Transverse colon (tissue), 4 donors: ENCODE data around the gene CTSO. TPM values are rescaled to one million over a fixed set of nuclear protein-coding genes. Genes with fewer than 3 reads are reported as not detected.

Experiments used
- DNase-seq: peaks from one replicate; pipeline ENCODE4 v3.0.0-alpha.2; 2019
- H3K27ac ChIP-seq, 4 donors: fragments of 200-600 bp; sonication (generic); 2 replicates each; pipeline ENCODE4 v1.5.1; 2016 to 2018; ENCODE audit warnings: inconsistent platforms in 4 of 4
- H3K27me3 ChIP-seq: fragments of 200-600 bp; sonication (generic); 2 replicates; pipeline ENCODE4 v1.5.1; 2017; ENCODE audit warnings: inconsistent platforms
- H3K36me3 ChIP-seq, 4 donors: fragments of 200-600 bp; sonication (generic); 2 replicates each; pipeline ENCODE4 v1.5.1; 2017 to 2019; ENCODE audit warnings: inconsistent platforms in 4 of 4
- H3K4me1 ChIP-seq, 4 donors: fragments of 200-600 bp; sonication (generic); 2 replicates each; pipeline ENCODE4 v1.5.1; 2017 to 2020; ENCODE audit warnings: inconsistent platforms in 4 of 4
- H3K4me3 ChIP-seq, 4 donors: fragments of 200-600 bp; sonication (generic); 1 replicate in 1 of 4; 2 replicates in 3 of 4; pipeline versions ENCODE4 v1.5.1 to v1.6.1; 2017 to 2019; ENCODE audit warnings: inconsistent platforms in 4 of 4
- H3K9me3 ChIP-seq, 2 donors: fragments of 200-600 bp; sonication (generic); 2 replicates each; pipeline ENCODE4 v1.5.1; 2017 to 2019; ENCODE audit warnings: inconsistent platforms in 2 of 2
- EP300 ChIP-seq: sonication (generic); formaldehyde crosslinking; IDR thresholded peaks from one replicate; pipeline ENCODE4 v1.6.1; 2017; ENCODE audit warnings: antibody characterized with exemption, low read depth
- POLR2A ChIP-seq: fragments of 450-650 bp; IDR thresholded peaks from one replicate; pipeline ENCODE4 v1.6.1; 2016; ENCODE audit warnings: antibody characterized with exemption, mild to moderate bottlenecking, moderate library complexity
- POLR2AphosphoS5 ChIP-seq, 3 donors: sonication (generic); formaldehyde crosslinking; IDR thresholded peaks; one replicate each; pipeline ENCODE4 v1.6.1; 2016; ENCODE audit warnings: antibody characterized with exemption in 3 of 3
- WGBS, 2 donors: methylation state at CpG; one replicate each; pipeline ENCODE4 v1.1.5; 2018; ENCODE audit warnings: low coverage in 1 of 2; 5-methylcytosine and 5-hydroxymethylcytosine counted together
- in situ Hi-C, 4 donors: fragments of 200-750 bp; cut with MboI; loops; one replicate each; pipeline versions ENCODE4 v1.15.0 to v1.15.1; 2017; ENCODE audit warnings: low sequenced_read_pairs in 3 of 4, low pct_ligation_motif_present in 1 of 4, low pct_unique_long_range_greater_than_20kb in 1 of 4
- intact Hi-C: fragments of 100-400 bp; cut with DNase I; formaldehyde crosslinking; loops from one replicate; pipeline ENCODE4 v1.15.1; 2023; ENCODE audit warnings: low total_unique reads
- total RNA-seq, 4 donors: library from RNA; depleted of rRNA; stranded (reverse); fragments of >200 nt; gene quantifications; one replicate each; pipeline ENCODE4 v1.1.0, GENCODE V29; 2016
- TF ChIP-seq, protein P1 (sequence below), 5 experiments: fragments of 200-600 bp in 3 of 5; fragments of 450-650 bp in 2 of 5; sonication (generic) in 3 of 5; IDR thresholded peaks; 1 replicate in 2 of 5; 2 replicates in 3 of 5; pipeline ENCODE4 v1.5.1; 2016 to 2017; ENCODE audit warnings: antibody characterized with exemption in 5 of 5, inconsistent platforms in 3 of 5, mild to moderate bottlenecking in 2 of 5, moderate library complexity in 1 of 5

CTSO gene
- total RNA-seq, 4 donors from 2014 or later = 8.2 to 18.7 (median 12.5) TPM; not detected in 1

DNA sequence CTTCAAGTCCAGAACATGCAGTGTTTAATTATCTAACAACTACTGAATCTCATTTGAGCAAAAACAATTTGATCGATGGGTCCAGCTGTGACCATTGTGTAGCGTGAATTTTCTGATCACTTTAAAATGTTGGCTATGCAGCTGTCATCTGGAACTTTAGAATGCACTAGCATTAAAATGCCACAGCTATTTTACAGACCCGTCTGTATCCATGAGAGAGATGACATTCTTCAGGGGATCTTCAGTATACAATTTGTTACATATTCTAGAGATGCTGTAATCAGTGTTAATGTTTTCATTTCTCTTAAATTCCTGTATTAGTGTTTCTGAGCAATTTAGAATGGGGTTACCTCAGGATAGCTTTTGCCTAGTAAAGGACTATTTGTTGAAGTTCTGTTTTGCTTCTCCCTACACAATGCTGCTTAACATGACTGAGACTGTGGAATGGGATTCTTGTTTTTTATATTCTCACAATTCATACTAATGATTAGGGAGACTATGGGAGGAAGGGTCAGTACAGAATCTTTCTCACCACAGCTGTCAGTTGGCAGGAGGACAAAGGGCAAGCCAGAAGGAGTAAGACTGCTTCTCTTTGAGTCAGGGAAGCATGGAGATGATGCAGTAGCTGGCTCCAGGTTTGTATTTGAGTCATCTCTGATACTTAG is 13.2 kb upstream of the CTSO start:
- Histone ChIP-seq H3K4me3 (no peak overlapping the region), H3K27me3 (no peaks in the 10 kb centered on the region), H3K27ac (no peak overlapping the region), H3K4me1 (no peaks in the 10 kb centered on the region), H3K9me3 (no peaks in the 10 kb centered on the region), H3K36me3 (no peaks in the 10 kb centered on the region)
- intact Hi-C loops = no loop called here
- TF ChIP-seq POLR2AphosphoS5 (IDR thresholded peaks at IDR 0.05) (no peak), POLR2A (no peak), EP300 (no peak)
- TF ChIP-seq, protein P1, sequence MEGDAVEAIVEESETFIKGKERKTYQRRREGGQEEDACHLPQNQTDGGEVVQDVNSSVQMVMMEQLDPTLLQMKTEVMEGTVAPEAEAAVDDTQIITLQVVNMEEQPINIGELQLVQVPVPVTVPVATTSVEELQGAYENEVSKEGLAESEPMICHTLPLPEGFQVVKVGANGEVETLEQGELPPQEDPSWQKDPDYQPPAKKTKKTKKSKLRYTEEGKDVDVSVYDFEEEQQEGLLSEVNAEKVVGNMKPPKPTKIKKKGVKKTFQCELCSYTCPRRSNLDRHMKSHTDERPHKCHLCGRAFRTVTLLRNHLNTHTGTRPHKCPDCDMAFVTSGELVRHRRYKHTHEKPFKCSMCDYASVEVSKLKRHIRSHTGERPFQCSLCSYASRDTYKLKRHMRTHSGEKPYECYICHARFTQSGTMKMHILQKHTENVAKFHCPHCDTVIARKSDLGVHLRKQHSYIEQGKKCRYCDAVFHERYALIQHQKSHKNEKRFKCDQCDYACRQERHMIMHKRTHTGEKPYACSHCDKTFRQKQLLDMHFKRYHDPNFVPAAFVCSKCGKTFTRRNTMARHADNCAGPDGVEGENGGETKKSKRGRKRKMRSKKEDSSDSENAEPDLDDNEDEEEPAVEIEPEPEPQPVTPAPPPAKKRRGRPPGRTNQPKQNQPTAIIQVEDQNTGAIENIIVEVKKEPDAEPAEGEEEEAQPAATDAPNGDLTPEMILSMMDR (IDR thresholded peaks at IDR 0.05) = no peak
- 74 to 87% methylated on average over 3 of the region's 3 CpGs for WGBS, 2 donors
- in situ Hi-C loops = loop anchor here in 1 of 4 donors (25.0 kb wide), 1 partner anchor 995 kb away; the partner anchor contains the start of gene PDGFC
- no peak for DNase-seq

- intact Hi-C loops (no loop called here), in situ Hi-C loops (loop anchor here in 1 of 4 donors (25.0 kb wide), 1 partner anchor 996 kb away; the partner anchor contains the start of gene PDGFC)
- no peak for DNase-seq
- H3K4me3 ChIP-seq = no peak overlapping the region
- TF ChIP-seq EP300 = no peak
- TF ChIP-seq POLR2AphosphoS5 (IDR thresholded peaks at IDR 0.05) = no peak
- TF ChIP-seq POLR2A = no peak
- TF ChIP-seq, protein P1 (IDR thresholded peaks at IDR 0.05) = no peak
- no peaks in the 10 kb centered on the region for H3K36me3 ChIP-seq
- H3K9me3 ChIP-seq = no peaks in the 10 kb centered on the region
- no peaks in the 10 kb centered on the region for H3K27me3 ChIP-seq
- H3K4me1 ChIP-seq = no peaks in the 10 kb centered on the region
- 70% methylated on average over 2 of the region's 2 CpGs; no CpG with 5 or more reads in 1 of the 2 donors for WGBS, 2 donors
- H3K27ac ChIP-seq = no peak overlapping the region
These were observed 12.5 kb upstream of the CTSO start for GRCh38 chr4:155966171-155966570.

DNA sequence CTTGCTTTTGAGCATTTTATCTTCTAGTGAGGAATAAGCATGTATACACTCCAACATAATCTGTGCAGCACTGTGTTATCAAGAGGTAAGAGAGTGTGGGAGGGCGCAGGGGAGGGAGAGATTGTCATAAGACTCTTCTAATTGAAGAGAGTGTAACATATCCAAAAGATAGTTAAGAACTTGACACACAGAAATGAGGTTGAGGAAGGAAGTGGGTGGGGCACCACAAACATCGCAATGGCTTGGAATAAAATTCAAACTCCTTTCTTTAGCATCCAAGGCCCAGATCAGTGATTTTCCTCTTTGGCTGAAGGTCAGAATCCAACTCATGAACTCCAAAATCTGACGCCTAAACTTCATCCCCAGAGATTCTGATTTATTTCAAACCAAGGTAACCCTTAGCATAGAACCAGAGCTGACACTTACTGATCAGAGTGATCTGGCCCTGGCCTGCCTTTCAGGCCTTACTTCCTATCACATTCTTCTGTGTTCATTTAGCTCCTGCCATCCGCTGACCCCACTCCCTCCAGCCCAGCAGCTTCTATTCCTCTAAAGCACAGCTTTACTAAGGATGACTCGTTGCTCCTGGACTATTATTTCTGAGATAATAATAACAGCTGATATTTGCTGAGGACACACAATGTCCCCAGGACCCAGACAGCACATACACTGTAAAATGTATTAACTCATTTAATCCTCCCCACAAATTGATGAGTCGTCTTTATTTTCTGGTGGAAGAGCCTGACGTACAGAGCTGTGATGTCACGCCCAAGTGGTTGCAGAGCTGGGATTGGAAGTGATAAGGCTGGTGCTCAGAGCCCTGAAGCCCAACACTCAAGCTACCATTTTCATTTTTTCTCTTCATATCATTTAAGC is 10.6 kb upstream of the CTSO start:
- DNase-seq = no peak
- 77 to 80% methylated on average over 7 to 8 of the region's 8 CpGs for WGBS, 2 donors
- Histone ChIP-seq H3K4me3 (no peak overlapping the region), H3K36me3 (no peaks in the 10 kb centered on the region), H3K4me1 (peaks cover 0 to 4% (median 0%) of the 10 kb centered on the region in 4 donors), H3K27me3 (no peaks in the 10 kb centered on the region), H3K27ac (no peak overlapping the region), H3K9me3 (no peaks in the 10 kb centered on the region)
- in situ Hi-C loops (loop anchor here in 1 of 4 donors (25.0 kb wide), 1 partner anchor 998 kb away; the partner anchor contains the start of gene PDGFC), intact Hi-C loops (no loop called here)
- TF ChIP-seq EP300 = no peak
- no peak for TF ChIP-seq POLR2AphosphoS5 (IDR thresholded peaks at IDR 0.05)
- TF ChIP-seq, protein P1 (IDR thresholded peaks at IDR 0.05) = no peak
- no peak for TF ChIP-seq POLR2A

DNA sequence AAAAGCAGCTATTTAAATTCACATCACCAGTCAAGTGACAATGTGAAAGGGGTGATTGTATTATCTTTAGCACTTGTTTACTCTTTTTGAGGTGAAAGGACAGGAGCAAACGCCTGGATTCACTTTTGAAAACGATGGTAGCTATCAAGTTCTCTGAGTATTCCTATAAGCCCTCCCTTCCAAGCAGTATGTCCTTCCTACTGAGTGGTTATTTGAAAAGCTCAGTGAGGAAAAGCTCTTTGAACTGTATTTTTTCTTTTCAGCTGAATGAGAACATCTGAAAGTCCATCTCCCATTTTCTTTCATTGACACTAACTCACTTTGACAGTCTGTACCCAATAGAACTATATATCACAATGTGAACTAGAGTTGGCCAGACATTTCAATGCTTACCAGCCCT is 9.1 kb upstream of the CTSO start:
- Histone ChIP-seq H3K9me3 (no peaks in the 10 kb centered on the region), H3K27me3 (no peaks in the 10 kb centered on the region), H3K36me3 (no peaks in the 10 kb centered on the region), H3K27ac (no peak overlapping the region), H3K4me3 (no peak overlapping the region), H3K4me1 (peaks cover 0 to 4% (median 0%) of the 10 kb centered on the region in 4 donors)
- DNase-seq = no peak
- TF ChIP-seq, protein P1 (IDR thresholded peaks at IDR 0.05) = no peak
- TF ChIP-seq EP300 (no peak), POLR2AphosphoS5 (IDR thresholded peaks at IDR 0.05) (no peak), POLR2A (no peak)
- in situ Hi-C loops (loop anchor here in 1 of 4 donors (25.0 kb wide), 1 partner anchor 1000 kb away; the partner anchor contains the start of gene PDGFC), intact Hi-C loops (no loop called here)
- WGBS, 2 donors = 46 to 65% methylated on average over 2 of the region's 2 CpGs
